Esophagus squamous epithelium (tissue), 5 donors: ENCODE measurements around the gene TMEM184A. TPM values are rescaled to one million over a fixed set of nuclear protein-coding genes. Genes with fewer than 3 reads are reported as not detected.
A peak's percentile ranks its signal among the peaks of the same experiment; 100 is the strongest.

Source experiments
- DNase-seq: peaks from one replicate; lab custom pipeline; 2025; lab: John Stamatoyannopoulos, UW
- H3K27ac ChIP-seq, 4 donors: fragments of 200-600 bp; sonication (generic); one replicate each; pipeline ENCODE4 v1.5.1; 2016 to 2019; ENCODE audit warnings: mild to moderate bottlenecking in 1 of 4
- H3K27me3 ChIP-seq, 4 donors: fragments of 200-600 bp; sonication (generic); 1 replicate in 3 of 4; 2 replicates in 1 of 4; pipeline versions ENCODE4 v1.5.1 to v1.6.0; 2017 to 2021; ENCODE audit warnings: antibody characterized with exemption in 1 of 4
- H3K36me3 ChIP-seq, 3 donors: fragments of 200-600 bp; sonication (generic); one replicate each; pipeline ENCODE4 v1.5.1; 2016 to 2019
- H3K4me1 ChIP-seq, 3 donors: fragments of 200-600 bp; sonication (generic); one replicate each; pipeline ENCODE4 v1.5.1; 2017 to 2019
- H3K4me3 ChIP-seq, 4 donors: fragments of 200-600 bp; sonication (generic); 1 replicate in 3 of 4; 2 replicates in 1 of 4; pipeline ENCODE4 v1.5.1; 2016 to 2019; ENCODE audit warnings: mild to moderate bottlenecking in 2 of 4, moderate library complexity in 1 of 4
- H3K9me3 ChIP-seq, 3 donors: fragments of 200-600 bp; sonication (generic); one replicate each; pipeline ENCODE4 v1.5.1; 2016 to 2019
- POLR2A ChIP-seq, 4 donors: fragments of 450-650 bp; IDR thresholded peaks; one replicate each; pipeline ENCODE4 v1.6.1; 2017; ENCODE audit warnings: antibody characterized with exemption in 4 of 4, mild to moderate bottlenecking in 4 of 4, moderate library complexity in 3 of 4
- WGBS, 2 donors: methylation state at CpG; one replicate each; pipeline ENCODE4 v1.1.5; 2018; 5-methylcytosine and 5-hydroxymethylcytosine counted together
- intact Hi-C: fragments of 100-400 bp; cut with DNase I; formaldehyde crosslinking; loops from one replicate; pipeline ENCODE4 v1.15.0; 2022
- total RNA-seq, 4 donors: library from RNA; depleted of rRNA; stranded (reverse); fragments of >200 nt; gene quantifications; one replicate each; pipeline ENCODE4 v1.1.0, GENCODE V29; 2016
- TF ChIP-seq, protein P1 (sequence below), 6 experiments: fragments of 450-650 bp in 4 of 6; fragments of 200-600 bp in 2 of 6; sonication (generic) in 2 of 6; IDR thresholded peaks; one replicate each; pipeline ENCODE4 v1.5.1; 2016 to 2019; ENCODE audit warnings: antibody characterized with exemption in 6 of 6, mild to moderate bottlenecking in 4 of 6, moderate library complexity in 4 of 6
- donor health status: DM: yes; HTN: yes; CAD: no.

The TMEM184A gene
- total RNA-seq, 4 donors from 2014 or later: 56.7 to 204 (median 98.9) TPM

DNA sequence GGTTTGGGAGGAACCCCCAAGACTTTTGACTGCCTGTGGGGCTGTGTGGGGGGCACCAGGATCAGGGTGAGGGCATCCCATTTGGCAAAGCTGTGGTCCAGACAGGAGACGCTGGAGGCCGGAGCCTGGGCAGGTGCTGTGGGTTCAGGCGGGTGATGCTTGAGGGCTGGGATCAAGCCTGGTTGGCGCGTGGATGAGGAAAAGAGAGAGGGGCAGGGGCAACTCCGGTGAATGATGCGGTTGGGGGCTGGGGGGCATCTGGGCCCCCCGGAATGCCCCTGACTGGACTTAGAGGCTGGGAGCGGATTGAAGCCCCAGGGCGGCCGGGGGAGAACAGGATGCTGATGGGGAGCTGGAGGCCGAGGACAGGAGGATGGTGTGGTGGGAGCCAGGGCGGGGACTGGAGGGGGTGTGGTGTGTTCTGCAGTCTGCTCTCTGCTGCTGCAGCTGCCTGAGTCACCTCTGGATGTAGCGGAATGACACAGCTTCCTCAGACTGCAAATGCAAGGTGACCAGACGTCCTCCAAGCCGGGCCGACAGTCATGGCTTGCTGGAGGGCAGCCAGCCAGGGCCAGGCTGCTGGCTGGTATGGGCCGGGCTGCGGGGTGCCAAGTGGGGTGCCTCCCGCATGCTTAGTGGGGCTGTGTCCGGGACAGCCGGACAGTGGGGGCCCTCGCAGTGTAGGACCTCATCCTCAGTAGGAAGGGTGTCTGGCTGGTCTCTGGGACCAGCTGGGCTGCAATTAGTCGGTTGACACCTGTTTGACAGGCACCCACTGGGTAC, 22.3 kb downstream of the TMEM184A start:
- Histone ChIP-seq H3K36me3 (peaks cover 0 to 19% (median 5%) of the 10 kb centered on the region in 3 donors), H3K9me3 (no peaks in the 10 kb centered on the region), H3K27ac (peak overlapping the region; percentile 96 to 99 (median 98)), H3K4me3 (peak overlapping the region; percentile 43 to 93 (median 70)), H3K27me3 (no peaks in the 10 kb centered on the region), H3K4me1 (peaks cover 54 to 82% (median 58%) of the 10 kb centered on the region in 3 donors)
- TF ChIP-seq, protein P1, sequence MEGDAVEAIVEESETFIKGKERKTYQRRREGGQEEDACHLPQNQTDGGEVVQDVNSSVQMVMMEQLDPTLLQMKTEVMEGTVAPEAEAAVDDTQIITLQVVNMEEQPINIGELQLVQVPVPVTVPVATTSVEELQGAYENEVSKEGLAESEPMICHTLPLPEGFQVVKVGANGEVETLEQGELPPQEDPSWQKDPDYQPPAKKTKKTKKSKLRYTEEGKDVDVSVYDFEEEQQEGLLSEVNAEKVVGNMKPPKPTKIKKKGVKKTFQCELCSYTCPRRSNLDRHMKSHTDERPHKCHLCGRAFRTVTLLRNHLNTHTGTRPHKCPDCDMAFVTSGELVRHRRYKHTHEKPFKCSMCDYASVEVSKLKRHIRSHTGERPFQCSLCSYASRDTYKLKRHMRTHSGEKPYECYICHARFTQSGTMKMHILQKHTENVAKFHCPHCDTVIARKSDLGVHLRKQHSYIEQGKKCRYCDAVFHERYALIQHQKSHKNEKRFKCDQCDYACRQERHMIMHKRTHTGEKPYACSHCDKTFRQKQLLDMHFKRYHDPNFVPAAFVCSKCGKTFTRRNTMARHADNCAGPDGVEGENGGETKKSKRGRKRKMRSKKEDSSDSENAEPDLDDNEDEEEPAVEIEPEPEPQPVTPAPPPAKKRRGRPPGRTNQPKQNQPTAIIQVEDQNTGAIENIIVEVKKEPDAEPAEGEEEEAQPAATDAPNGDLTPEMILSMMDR (IDR thresholded peaks at IDR 0.05): no peak
- no peak for TF ChIP-seq POLR2A (IDR thresholded peaks at IDR 0.05)
- WGBS, 2 donors: 40 to 59% methylated on average over 14 to 17 of the region's 24 CpGs
- intact Hi-C loops: no loop called here
- no peak for DNase-seq

DNA sequence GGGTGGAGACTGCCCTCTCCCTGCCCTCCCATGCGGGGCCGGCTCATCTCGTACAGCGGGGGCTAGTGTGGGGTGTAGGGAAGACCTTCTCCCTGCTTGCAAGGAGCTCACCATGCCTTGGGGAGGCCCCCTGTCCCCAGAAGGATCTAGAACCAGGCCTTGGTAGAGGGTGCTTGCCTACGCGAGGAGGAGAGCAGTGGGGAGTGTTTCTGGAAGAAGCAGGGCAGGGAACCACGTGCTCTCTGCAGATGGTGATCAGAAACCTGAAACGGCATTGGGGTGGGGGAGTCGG, 22.8 kb downstream of the TMEM184A start:
- peaks cover 50 to 76% (median 55%) of the 10 kb centered on the region in 3 donors for H3K4me1 ChIP-seq
- DNase-seq: no peak
- peaks cover 0 to 14% (median 5%) of the 10 kb centered on the region in 3 donors for H3K36me3 ChIP-seq
- no peaks in the 10 kb centered on the region for H3K27me3 ChIP-seq
- H3K4me3 ChIP-seq: peak overlapping the region; percentile 43 to 93 (median 70)
- H3K9me3 ChIP-seq: no peaks in the 10 kb centered on the region
- WGBS, 2 donors: 6% methylated on average over 5 of the region's 9 CpGs; no CpG with 5 or more reads in 1 of the 2 donors
- intact Hi-C loops: no loop called here
- peak overlapping the region; percentile 96 to 99 (median 98) for H3K27ac ChIP-seq
- TF ChIP-seq POLR2A (IDR thresholded peaks at IDR 0.05): no peak
- TF ChIP-seq, protein P1 (IDR thresholded peaks at IDR 0.05): no peak

DNA sequence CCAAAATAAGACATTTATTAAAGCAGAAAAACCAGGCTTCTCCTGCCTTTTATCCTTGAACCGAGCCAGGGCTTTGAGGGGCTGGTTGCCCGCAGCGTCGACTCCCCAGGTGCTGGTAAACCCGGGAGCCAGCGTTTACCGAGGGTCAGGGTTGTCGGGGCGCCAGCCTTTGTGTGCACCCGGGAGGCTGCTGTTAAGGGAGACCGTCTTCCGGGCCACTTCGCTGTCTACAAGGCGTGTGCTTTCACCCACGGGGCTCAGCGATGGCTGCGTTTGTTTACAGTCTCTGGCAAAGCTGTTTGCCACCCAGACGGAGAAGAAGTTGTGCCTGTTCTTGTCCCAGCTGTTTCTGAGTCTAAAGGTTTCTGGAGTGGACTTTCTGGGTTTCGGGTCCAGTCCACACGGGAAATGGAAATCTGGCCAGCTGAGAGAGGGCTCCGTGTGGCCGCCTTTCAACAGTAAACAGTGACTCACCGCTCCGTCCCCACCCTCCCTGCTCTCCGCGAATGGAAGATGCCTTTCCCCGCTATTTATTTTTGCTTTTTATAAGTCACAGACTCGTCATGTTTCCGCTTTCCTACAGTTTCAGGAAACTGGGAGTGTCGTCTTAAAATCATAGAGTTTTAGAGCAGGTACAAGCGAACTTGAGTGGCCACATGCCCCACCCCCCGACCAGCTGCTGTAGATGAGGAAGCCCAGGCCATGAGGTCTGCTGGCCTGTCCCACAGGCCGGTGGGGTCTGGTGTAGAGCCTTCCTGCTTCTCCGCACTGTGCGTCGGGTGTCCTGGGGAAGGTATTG, 23.4 kb downstream of the TMEM184A start:
- 2 to 4% methylated on average over 14 to 26 of the region's 36 CpGs for WGBS, 2 donors
- Histone ChIP-seq H3K27ac (peak overlapping the region; percentile 96 to 99 (median 98)), H3K4me1 (peaks cover 44 to 71% (median 49%) of the 10 kb centered on the region in 3 donors), H3K27me3 (no peaks in the 10 kb centered on the region), H3K36me3 (peaks cover 0 to 13% (median 5%) of the 10 kb centered on the region in 3 donors), H3K4me3 (peak overlapping the region; percentile 43 to 93 (median 70)), H3K9me3 (no peaks in the 10 kb centered on the region)
- intact Hi-C loops: no loop called here
- TF ChIP-seq, protein P1 (IDR thresholded peaks at IDR 0.05): no peak
- TF ChIP-seq POLR2A (IDR thresholded peaks at IDR 0.05): peak in 2 of 4 donors; percentile 42 to 69
- no peak for DNase-seq

DNA sequence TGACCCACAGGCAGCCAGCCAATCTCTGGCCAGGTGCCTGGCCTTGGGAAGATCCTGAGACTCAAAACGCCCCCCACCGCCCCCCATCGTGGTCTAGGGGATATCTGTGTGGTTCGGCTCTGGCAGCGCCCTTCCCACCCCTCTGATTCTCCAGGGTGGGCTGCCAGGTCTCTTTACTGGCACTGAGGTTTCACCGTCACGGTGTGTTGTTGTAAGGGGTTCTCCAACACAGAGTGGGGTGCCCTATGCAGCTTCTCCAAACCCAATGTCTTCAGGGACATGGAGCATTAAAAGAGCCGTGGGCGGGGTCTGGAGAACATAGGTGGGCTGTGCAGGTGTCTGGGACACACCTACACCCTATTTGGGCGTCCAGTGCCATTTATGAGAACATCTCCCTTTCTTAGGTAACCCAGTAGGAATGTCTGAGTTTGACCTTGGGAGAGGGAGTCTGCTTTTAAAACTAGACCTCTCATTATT, 24.0 kb downstream of the TMEM184A start:
- Histone ChIP-seq H3K9me3 (no peaks in the 10 kb centered on the region), H3K4me1 (peaks cover 43 to 69% (median 43%) of the 10 kb centered on the region in 3 donors), H3K36me3 (peaks cover 0 to 13% (median 5%) of the 10 kb centered on the region in 3 donors), H3K4me3 (peak overlapping the region; percentile 43 to 93 (median 70)), H3K27ac (peak overlapping the region; percentile 96 to 99 (median 98)), H3K27me3 (no peaks in the 10 kb centered on the region)
- no peak for DNase-seq
- intact Hi-C loops: no loop called here
- WGBS, 2 donors: 20 to 28% methylated on average over 2 to 3 of the region's 10 CpGs
- TF ChIP-seq, protein P1 (IDR thresholded peaks at IDR 0.05): no peak
- no peak for TF ChIP-seq POLR2A (IDR thresholded peaks at IDR 0.05)
